ENCODE results near the gene TRPC3. TPM values are rescaled to one million over a fixed set of nuclear protein-coding genes. Genes with fewer than 3 reads are reported as not detected.

The TRPC3 gene
- polyA plus RNA-seq, 1 donor from 2014 or later: 6.9 TPM

GRCh38 chr4:121998024-121998423, 46.2 kb upstream of the TRPC3 start:
- Histone ChIP-seq H2AFZ (ENCODE audit: low read depth, low read length) (no peak overlapping the region), H3K9me2 (ENCODE audit: insufficient read depth, low read length) (no peaks in the 10 kb centered on the region), H4K20me1 (ENCODE audit: insufficient read depth) (no peaks in the 10 kb centered on the region), H3K36me3 (ENCODE audit: insufficient read depth, low read length) (no peaks in the 10 kb centered on the region), H3K27ac (ENCODE audit: low read length) (no peak overlapping the region), H3K4me3 (ENCODE audit: low read length) (no peak overlapping the region), H3K79me2 (replicated peaks; ENCODE audit: insufficient read depth, low read length) (no peaks in the 10 kb centered on the region), H3K27me3 (ENCODE audit: insufficient read depth, low read depth, low read length) (no peaks in the 10 kb centered on the region), H3K4me2 (ENCODE audit: low read length) (no peak overlapping the region), H3F3A (ENCODE audit: insufficient read depth, low read length, poor library complexity, severe bottlenecking) (no peaks in the 10 kb centered on the region), H3K9me3 (ENCODE audit: low read length) (no peaks in the 10 kb centered on the region), H3K9ac (ENCODE audit: low read length) (no peak overlapping the region)
- TF ChIP-seq SMC3 (conservative IDR thresholded peaks at IDR 0.05; ENCODE audit: poor library complexity): no peak
- TF ChIP-seq RAD21 (conservative IDR thresholded peaks at IDR 0.05): no peak

GRCh38 chr4:121995790-121996537, 44.1 kb upstream of the TRPC3 start:
- Histone ChIP-seq H3K27ac (ENCODE audit: low read length) (no peak overlapping the region), H3K4me3 (ENCODE audit: low read length) (no peak overlapping the region), H3K27me3 (ENCODE audit: insufficient read depth, low read depth, low read length) (no peaks in the 10 kb centered on the region), H3K9ac (ENCODE audit: low read length) (no peak overlapping the region), H2AFZ (ENCODE audit: low read depth, low read length) (no peak overlapping the region), H4K20me1 (ENCODE audit: insufficient read depth) (no peaks in the 10 kb centered on the region), H3K4me2 (ENCODE audit: low read length) (no peak overlapping the region), H3K79me2 (replicated peaks; ENCODE audit: insufficient read depth, low read length) (no peaks in the 10 kb centered on the region), H3F3A (ENCODE audit: insufficient read depth, low read length, poor library complexity, severe bottlenecking) (no peaks in the 10 kb centered on the region), H3K9me2 (ENCODE audit: insufficient read depth, low read length) (no peaks in the 10 kb centered on the region), H3K9me3 (ENCODE audit: low read length) (no peaks in the 10 kb centered on the region), H3K36me3 (ENCODE audit: insufficient read depth, low read length) (no peaks in the 10 kb centered on the region)
- TF ChIP-seq RAD21 (conservative IDR thresholded peaks at IDR 0.05) (no peak), POLR2AphosphoS5 (IDR thresholded peaks at IDR 0.05) (no peak), TAF1 (IDR thresholded peaks at IDR 0.05; ENCODE audit: low read depth) (no peak), CTCF (IDR thresholded peaks at IDR 0.05; ENCODE audit: poor library complexity, severe bottlenecking) (no peak), REST (IDR thresholded peaks at IDR 0.05; ENCODE audit: borderline replicate concordance) (no peak), SMC3 (conservative IDR thresholded peaks at IDR 0.05; ENCODE audit: poor library complexity) (no peak), EZH2 (IDR thresholded peaks at IDR 0.05; ENCODE audit: borderline replicate concordance, insufficient read depth, low read length, poor library complexity, severe bottlenecking) (no peak), EP300 (conservative IDR thresholded peaks at IDR 0.05; ENCODE audit: poor library complexity, severe bottlenecking) (no peak), MXI1 (conservative IDR thresholded peaks at IDR 0.05; ENCODE audit: poor library complexity, severe bottlenecking) (no peak)

Measured in neural cell (in vitro differentiated cells).